Stimulated activated CD4-positive, alpha-beta T cell treated with anti-CD3 and anti-CD28 coated beads, Interleukin-2, amount 100 ng/mL, for 4 hours (primary cell): Measurements from ENCODE around the gene LRRC3.

ENCODE experiments used
- DNase-seq: peaks from one replicate; pipeline ENCODE4 v3.0.0-alpha.2; 2020; ENCODE audit warnings: low read depth

LRRC3 gene

DNA sequence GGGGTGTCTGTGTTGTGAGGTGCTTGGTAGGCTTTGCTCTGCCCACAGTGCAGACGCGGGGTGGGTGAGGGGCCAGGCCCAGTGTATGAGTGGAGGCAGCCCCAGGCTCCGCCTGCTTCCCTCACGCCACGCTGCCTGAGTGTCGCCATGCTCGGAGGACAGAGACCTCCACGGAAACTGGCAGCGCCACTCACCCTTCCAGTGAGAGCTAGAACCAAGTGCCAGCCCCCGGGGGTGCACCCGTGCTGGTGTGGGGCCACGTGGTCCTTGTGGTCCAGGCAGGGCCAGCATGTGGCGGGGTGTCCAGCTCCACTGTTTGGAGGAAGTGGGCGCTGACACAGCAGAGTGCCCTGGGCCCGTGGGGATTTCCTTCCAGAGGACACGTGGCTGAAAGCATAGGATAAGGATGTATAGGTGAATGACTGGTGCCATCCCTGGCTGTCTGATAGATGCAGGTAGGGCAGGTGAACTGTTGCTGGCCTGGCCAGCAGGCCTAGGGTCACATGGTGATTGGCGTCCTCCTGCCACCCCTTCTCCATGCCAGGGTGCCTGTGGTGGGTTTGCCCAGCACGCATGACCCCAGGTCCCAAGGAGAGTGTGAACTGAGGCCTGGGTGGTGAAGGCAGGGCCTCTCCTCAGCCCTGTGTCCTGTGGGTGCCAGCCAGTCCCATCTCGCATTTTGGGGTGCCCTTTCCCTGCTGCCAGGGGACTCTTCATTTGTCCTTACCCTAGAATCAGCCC, 3.8 kb downstream of the LRRC3 start:
- DNase-seq: no peak

DNA sequence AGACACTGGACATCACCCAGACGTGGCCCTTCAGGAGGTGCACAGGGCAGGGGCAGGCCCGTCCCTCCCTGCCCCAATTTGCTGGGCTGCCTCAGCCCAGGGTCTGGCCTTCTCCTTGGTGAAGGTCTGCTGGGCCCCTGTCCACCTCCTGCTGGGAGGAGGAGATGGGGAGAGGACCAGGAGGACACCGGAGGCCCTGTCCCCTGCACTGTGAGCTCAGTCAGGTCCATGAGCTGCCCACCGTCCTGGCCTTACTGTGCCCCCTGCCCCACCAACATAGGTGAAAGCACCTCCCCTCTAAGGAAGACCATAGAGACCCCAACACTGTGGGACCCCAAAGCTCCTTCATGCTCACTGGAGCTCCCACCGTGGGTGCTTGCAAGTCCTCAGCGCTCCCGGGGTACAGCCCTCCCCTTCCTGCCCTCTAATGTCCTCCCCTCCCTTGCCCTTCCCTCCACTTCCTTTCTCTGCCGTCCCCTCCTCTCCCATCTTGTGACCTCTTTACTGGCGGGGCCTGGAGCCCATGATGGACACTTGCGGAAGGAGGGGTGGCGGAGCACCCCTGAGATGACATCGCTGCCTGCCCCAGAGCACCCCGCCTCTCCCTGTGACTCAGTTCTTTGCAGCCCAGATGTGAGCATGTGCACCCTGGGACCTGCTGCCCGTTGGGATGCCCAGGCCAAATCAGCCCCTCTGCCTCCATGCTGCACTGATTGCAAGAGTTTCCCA, 4.6 kb downstream of the LRRC3 start:
- DNase-seq: no peak

DNA sequence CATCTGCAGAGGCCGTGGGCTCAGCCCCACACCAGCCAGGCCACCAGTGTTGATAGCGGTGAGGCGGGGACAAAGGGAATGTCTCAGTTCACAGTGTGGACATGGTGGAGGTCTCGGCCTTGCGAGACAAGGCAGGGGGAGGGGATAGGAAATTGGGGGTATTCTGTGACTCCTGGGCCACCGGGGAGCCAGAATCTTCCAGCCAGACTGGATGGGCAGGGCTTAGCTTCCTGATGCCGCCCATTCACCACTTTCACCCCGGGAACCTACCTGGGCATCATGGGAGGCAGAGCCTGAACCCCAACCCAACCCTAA, 5.1 kb downstream of the LRRC3 start:
- no peak for DNase-seq

DNA sequence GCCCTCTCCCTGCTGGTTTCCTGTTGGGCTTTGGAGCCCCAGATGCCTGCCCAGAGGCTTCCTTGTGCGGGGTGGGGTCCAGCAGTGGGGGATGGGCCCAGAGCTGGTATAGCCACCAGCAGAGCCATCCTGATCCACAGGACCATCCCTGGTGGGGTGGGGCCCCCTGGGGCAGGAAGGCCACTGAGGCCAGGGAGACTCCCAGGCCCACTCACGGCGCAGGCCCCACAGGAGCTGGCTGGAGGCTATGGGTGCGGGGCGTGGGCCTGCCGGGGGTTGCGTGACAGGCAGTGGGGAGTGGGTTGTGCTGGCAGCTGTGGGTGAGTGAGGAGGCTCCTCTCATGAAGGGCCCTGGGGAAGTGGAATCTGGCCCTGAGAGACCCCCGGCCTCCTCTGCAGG, 5.7 kb downstream of the LRRC3 start:
- DNase-seq: no peak

DNA sequence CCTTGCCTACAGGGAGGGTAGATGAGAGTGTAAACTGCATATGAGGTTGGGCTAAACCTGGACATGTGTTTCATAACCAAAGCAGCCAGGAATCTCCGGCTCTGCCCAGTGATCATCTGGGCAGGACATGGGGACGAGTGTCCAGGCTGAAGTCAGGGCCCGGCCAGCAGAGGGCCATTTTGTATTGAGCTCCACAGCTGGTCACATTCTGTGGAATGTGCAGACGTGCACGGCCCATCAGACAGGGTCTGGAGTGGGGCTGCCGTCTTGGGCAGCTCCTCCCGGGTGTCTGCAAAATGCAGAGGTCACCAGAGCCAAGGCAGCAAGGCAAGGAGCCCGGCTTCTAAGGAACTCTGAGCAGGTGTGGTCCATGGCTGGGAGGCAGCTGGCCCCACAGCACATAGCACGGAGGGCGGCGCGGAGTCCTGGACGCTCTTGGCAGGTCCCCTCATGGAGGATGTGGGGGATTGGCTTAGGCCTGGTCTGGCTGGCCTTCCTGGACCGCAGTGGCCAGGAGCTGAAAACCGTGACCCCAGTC, 6.2 kb downstream of the LRRC3 start:
- no peak for DNase-seq

DNA sequence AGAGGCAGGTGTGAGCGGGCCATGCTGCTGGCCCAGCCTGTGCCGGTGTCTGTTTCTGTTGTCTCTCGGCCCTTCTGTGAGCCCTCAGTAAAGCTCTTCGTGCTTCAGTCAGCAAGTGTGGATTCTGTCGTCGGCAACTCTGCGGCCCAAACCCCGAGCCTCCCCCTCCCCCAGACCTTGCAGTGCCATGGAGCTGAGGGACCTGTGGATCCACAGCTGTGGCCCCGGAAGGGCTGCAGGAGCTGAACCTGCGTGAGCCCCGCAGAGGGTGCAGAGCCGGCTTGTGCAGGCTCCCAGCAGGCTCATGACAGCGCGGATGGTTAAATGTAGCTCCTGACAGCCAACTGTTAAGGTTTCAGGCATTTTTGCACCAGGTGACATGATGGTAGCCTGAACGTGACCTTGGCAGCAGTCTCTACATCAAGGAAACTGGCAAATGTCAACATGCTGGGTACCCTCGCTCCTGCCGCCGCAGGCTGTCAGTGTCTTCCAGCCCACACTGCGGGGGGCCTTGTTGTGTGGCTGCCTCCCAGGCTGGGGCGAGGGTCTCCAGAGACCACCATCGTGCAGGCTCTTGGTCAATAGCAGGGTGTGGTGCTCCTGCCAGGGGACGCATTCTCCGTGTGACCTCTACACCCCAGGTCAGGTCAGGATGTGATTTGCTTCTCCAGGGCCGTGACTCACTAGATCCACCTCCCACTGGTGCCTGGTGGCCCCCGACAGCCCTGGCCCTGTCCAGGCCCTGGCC, 7.0 kb downstream of the LRRC3 start:
- DNase-seq: no peak

DNA sequence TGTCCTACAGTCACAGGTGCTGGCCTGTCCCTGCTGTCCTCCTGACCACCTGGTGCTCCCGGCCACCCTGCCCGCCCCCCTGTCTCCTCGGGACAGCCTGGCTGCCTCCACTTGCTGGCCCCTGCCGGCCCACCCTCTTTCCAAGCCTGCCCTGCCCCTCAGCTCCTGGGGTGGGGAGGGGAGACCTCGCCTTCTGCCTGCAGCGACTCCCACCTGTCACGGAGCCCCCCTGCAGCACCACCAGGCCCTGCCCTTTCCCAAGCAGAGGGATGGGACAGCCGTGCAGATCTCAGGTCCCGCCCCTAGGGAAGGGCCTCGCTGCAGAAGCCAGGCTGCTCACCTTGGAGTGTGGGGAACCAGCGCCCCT, 7.5 kb downstream of the LRRC3 start:
- DNase-seq: no peak

DNA sequence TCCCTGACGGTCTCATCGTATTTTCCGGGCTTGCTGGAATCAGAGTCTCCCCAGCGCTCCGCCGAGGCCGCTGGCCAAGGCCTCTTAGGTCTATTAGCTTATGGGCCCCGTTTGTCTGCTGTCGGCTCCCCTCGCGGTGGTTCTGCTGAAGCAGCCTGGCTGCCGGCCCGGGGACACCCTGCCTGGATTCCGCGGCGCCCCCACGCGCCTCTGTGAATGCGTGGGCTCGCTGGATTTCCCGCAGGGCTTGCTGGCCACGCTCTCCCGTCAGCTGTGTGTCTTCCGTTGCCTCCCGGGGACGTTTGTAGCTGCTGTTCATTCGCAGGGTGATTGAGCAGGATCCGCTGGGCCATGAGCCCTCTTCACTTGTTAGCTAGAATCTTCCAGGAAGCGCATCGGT, 8.4 kb downstream of the LRRC3 start:
- no peak for DNase-seq

DNA sequence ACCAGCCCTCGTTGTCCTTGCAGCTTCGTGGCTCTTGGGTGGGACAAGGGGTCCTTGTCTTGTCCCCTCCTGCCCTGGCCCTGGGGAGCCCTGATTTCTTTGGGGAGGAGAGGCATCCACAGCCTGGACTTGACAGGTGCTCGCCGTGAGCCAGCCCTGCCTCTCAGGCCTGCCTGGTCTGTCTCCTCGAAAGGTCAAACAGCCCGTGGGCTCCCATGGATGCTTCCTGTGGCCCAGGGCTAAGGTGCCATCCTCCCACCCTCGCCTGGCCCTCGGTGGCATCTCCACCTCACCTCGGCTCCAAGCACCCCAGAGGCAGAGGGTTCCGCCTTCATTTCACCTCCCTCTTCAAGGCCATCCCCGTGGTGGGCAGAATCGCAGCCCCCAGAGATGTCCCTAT, 9.0 kb downstream of the LRRC3 start:
- DNase-seq: no peak

DNA sequence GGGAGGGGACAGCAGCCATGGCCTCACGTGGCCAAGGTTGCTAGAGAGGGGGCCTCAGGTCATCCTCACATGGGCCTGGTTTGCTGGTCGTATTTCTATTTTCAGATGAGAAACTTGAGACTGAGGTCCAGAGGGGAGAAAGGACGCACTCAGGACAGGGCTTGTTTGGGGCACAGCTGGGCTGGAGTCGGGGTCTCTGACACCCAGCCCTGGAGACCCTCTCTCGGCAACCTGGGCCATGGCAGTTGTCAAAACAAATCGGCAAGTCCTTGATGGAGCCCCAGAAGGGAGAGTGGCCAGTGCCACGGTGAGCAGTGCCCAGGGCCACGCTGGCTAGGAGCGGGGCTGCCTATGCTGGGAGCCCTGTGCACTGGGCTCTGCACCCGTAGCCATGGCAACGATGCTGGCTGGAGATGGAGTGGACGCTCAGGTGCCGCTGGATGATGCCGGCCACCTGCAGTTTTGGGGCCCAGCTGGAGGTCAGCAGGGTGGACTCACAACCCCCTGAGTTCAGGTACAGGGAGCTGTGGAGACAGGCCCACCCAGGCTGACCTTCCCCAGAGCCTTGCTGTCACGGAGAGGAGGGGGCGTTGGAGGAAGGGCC, 11.1 kb downstream of the LRRC3 start:
- DNase-seq: no peak

DNA sequence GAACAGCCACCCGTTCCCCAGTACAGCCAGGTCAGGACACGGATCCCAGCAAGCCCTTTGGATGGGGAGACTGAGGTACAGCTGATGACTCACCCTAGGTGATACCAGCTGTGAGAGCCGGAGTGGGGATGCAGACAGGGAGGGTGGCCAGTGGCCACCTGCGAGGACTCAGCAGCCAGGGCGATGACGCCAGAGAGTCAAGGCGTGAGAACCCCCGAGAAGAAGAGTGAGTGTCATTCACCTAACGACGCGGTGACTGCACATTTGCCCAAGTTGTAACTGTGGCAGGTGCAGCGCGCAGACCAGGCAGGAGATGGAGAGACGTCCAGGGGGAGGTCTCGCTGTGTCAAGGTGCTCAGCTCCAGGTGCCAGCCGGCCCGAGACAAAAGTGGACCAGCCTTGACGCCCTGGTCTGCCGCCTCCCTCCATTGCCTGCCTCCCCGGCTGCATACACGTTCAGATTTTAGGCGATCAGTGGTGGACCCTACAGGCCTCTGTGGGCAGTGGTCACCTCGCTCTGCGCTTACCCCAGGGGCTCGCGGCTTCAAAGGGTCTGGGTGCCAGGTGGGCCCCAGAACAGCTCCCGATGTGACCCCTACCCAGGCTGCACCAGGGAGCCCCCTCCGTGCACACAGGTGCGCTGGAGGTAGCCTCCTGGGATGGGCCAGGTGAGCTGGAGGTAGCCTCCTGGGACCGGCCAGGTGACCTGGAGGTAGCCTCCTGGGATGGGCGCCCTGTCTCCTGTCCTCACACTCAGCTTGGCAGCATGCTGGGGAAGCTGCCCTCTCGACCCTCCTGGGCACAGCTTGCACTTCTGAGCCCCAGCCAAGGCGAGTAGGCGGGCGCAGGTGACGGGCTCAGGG, 11.9 kb downstream of the LRRC3 start:
- no peak for DNase-seq

DNA sequence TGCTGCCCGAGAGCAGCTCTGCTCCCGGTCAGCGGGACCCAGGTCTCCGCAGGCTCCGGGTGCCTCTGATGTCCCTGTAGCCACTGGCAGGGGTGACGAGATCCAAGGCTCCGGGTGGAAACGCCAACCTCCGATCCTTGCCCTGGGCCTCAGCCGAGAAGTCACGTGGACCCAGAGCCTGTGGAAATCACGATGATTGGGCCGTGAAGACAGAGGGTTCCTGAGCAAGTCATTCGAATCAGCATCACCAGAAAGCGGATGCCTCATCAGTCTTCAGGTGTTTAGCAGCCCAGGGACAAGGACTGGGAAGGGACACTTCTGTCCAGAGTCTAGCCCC, 12.5 kb downstream of the LRRC3 start:
- no peak for DNase-seq

DNA sequence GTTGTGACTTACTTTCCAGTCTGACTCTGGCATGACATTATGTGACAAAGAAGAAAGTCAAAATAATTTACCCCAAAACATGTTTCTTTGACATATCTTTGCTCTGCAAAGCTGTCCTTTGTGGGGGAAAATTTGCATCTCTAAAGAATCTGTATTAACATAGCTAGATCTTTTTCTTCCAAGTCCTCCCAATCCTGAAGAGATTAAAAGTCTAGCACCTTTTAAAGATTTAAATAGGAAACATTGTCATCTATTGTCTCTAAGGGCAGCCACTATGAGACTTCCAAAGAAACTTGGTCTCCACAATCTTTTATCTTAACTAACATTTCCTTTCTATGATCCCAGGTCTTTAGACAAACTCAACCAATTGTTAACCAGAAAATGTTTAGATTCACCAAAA, 16.0 kb downstream of the LRRC3 start:
- no peak for DNase-seq

DNA sequence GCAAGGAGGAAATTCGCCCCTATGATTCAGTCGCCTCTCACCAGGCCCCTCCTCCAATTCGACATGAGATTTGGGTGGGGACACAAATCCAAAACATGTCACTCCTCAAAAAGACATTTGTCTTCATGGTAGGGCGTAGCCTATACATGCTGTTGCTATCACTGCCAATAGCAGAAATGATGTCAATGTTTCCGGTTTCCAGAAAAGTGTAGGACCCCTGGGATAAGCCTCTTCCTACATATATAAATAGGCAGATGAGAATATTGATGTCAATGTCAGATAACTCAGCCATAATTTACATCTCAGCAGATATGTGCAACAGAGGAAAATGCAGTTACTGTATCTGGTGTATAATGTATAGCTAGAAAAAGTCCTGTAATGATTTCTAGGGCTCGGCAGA, 16.7 kb downstream of the LRRC3 start:
- no peak for DNase-seq

DNA sequence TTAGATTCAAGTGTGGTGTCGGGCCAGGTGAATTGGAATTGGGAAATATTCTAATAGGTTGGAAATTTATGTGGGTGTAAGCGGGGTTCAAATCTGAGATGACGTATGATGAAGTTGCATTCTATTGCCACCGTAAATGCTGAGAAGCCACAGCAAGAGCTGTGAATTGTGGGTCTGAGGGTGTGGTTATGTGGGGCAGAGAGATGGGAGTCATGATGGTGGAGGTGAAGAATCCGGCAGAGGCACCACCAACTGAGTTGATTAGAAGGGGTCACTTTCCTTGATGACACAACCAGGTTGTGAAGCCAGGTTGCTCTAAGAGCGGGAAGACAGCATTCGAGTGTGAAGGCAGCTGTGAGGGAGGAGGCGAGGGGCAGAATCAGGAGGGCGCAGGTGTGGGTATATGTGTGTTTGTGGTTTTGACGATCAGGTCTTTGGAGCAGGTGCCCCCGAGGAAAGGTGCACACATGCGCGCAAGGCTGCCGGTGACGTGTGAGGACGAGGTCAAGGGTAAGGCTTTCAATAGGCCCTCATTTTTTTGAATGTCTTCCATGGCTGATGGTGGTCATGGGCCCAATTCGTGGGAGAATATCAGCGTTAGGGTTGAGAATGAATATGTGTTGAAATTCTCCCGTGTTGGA, 18.7 kb downstream of the LRRC3 start:
- DNase-seq: no peak

DNA sequence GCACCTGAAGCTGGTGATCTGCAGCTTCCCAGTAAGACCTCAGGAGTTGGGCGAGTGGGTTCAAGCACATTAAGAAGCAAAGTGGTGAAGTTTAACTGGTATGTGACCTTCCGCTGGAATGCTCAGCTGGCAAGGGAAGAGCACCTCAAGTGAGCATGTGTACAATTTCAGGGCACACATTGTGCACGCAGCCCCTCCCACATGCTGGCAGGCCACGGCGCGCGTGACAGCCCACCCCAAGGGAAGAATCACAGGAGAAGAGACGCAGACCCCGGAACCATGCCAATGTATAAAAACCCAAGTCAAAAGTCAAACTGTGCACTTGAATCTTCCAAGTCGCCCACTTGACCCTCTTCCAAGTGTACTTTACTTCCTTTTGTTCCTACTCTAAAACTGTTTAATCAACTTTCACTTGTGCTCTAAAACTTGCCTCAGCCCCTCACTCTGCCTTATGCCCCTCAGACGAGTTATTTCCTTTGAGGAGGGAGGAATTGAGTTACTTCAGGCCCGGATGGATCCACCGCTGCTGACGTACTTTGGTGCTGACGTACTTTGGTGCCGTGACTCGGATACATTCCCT, 20.0 kb downstream of the LRRC3 start:
- no peak for DNase-seq

DNA sequence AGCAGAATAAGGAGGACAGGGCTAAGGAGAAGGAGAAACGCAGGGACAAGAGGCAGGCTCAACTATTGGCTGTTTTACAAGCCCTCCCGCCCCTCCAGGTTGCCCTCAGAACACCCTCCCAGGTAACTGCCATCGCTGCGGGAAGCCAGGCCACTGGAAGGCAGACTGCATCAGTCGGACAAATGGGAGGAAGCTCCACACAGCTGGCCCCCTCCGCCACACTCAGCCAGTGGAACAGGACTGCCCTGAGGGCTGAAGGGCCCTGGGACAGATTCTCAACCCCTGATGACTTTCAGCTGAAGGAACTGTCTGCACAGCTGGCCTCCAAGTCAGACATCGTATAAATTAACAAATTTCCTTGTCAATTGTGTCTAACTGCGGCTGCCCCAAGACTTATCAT, 21.8 kb downstream of the LRRC3 start:
- DNase-seq: no peak

DNA sequence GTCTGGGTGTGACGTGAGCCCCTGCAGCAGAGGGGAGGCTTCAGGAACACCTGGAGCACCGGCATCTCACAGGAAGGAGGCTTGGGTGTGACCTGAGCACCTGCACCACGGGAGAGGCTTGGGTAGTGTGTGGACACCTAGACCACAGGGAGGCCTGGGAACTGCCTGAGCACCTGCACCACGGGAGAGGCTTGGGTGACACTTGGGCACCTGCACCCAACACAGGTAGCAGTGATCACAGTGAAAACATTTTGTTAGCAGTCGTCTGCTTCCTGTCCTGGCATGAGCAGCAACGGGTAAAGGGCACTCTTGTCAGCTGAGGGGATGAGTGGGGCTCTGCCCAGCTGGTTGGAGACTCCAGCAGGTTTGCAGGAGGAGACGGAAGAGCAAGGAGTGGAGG, 22.4 kb downstream of the LRRC3 start:
- DNase-seq: no peak

DNA sequence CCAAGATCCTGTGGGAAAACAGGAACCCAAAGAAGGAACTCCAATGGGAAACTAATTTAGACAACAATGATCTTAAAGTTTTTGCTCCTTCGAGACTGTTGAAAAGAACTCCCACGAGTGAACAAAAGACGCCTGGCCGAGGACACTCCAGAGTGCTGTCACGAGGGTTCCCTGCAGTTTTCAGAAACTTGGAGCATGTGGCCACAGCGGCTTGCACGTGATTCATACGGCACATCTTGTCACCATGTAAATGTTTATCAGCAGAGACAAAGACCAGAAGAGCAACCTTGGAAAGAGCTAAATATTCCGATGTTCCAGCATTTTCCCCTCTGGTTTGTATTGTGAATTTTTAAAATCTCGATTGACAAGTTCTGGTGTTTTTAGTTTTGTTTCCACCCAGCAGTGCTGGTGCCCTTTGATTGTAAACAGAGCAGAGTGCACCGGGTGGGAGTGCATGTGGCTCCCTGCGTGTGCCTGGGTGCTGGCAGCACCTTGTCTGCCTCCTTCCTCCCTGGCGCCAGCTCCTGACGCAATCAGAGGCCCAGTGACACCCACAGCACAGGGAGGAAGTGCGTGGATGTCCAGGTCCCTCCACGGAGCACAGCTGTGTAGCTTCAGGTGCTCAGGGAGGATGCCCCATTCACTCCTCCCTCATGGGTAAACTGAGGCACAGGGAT, 23.0 kb downstream of the LRRC3 start:
- DNase-seq: no peak

DNA sequence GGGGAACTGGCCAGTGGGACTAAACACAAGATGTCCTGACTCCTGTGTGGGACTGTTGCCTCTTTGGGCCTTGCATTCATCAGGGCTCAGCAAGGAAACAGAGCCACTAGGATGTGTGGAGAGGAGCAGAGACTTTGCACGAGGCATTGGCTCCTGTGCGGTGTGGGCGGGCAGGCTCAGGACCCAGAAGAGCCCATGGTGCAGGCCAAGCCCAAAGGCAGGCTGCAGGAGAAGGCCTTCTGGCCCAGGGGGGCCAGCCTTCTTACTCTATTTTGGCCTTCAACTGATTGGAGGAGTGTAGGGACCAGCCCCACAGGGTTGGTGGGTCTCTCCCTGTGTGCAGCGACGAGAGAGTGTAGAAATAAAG, 23.5 kb downstream of the LRRC3 start:
- DNase-seq: no peak
